Activated CD8-positive, alpha-beta memory T cell treated with anti-CD3 and anti-CD28 coated beads, Interleukin-2, amount 50 U/mL, for 24 hours (primary cell): ENCODE results near the gene CHRNA4.

Experiments used
- DNase-seq: peaks from one replicate; pipeline ENCODE4 v3.0.0-alpha.2; 2020; ENCODE audit errors: extremely low read depth

CHRNA4 gene

DNA sequence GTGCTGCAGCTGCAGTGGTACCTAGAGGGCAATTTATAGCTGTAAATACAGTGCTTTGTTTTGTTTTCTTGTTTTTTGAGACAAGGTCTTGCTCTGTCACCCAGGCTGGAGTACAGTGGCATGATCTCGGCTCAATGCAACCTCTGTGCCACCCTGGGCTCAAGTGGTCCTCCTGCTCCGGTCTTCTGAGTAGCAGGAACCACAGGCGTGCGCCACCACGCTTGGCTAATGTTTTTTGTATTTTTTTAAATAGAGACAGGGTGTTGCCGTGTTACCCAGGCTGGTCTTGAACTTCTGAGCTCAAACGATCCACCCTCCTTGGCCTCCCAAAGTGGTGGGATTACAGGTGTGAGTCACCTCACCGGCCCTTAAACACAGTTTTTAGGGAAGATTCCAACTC, 26.8 kb downstream of the CHRNA4 start:
- no peak for DNase-seq

DNA sequence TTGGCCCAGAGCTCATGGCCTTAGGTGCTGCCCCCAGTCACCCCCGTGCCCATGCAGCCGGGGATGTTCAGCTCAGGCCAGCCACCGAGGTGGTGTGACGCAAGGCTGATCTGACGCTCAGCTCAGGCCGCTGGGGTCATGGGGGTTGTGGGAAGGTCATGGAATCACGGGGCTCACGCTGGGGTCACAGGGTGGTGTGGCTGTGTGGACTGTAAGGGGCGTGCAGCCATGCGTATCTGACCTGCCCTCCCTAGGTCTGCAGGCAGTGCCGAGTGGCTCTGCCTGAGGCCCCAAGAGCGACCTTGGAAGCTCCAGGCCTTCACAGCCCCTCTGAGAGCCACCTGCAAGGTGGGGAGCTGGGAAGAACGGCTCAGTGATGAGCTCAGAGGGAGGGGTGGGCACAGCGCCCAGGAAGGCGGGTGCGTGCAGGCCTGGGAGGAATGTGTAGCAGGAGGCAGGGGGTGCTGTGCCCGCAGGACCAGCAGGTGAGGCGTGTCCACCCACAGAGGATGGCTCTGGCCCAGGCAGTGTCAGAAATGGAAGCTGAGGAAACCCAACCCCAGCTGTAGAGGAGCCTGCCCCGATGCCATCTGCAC, 27.8 kb downstream of the CHRNA4 start:
- DNase-seq = no peak

DNA sequence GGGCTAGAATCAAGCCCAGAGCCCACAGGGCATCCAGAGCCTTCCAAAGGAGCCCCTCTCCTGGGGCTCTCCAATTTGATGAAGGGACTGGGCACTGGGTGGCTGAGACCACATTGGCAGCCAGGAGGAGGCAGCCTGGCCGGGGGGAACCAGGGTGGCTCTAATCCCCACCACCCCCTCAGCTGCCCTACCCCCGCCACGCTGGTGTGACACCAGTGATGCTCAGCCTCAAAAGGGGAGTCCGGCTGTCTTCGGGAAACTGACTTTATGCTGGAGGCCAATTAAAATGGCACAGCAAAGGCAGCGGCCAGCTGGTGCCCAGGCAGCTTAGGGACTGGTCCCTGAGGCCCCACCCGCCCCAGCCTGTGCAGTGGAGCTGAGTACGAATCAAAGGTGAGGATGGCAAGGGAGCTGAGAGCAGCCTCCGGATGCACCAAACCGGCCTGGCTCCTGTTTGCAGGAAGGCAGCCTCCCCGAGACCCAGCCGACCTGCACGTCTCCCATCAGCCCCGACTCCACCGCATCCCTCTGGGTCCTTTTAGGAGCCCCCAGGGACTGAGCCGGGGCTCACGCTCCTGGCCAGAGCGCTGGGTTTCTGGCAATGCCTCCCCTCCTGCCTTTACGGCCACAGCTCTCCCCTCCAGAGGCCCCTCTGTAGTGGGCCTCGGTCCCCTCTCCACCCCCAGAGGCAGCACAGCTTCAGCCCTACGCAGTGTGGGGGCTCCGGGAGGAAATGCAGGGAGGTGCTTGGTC, 28.5 kb downstream of the CHRNA4 start:
- DNase-seq = no peak

DNA sequence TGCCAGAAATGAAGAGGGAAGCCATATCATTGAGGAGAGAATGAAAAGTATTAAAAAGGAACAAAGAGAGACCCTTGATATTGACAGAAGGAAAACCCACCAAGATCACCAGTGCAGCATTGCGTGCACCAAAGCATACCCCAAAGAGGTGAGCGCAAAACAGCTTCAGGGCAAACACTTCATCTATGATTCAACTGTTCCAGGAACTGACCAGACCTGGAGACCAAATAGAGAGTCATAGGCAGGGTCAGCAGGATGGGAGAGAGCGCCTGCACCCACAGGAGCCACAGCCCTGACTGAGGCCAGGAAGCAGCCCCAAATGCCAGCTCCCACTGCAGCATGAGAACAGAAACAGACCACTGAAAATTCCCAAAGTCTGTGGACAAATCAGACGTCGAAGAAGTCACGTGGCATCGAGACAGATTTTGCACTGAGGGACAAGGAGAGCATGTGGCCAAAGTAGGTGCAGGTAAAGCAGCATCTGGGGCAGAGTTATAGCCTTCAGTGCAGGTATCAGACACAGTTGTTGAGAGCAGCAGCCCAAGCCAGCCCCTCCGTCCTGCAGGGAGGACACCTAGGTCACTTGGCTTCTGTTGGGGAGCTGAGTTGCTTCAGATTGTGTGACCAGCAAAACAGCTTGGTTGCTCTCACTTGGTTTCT, 29.3 kb downstream of the CHRNA4 start:
- DNase-seq = no peak

DNA sequence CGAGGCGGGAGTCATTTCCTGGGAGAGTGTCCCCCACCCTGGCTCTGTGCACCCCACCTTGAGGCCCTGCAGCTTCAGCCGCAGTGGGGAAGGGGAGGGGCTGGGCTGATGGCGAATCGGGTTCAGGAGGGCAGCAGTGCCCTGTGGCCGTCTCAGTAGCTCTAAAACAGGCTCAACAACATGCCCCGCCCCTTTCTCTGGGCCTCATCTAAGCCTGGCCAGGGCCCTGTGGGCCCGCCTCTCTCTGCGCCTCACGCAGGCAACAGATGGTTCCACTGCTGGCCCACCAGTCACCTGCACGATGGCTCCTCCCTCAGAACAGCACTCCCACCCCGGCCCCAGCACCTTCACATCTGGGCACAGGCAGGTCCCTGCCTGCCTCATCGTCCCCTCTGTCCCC, 30.2 kb downstream of the CHRNA4 start:
- no peak for DNase-seq

DNA sequence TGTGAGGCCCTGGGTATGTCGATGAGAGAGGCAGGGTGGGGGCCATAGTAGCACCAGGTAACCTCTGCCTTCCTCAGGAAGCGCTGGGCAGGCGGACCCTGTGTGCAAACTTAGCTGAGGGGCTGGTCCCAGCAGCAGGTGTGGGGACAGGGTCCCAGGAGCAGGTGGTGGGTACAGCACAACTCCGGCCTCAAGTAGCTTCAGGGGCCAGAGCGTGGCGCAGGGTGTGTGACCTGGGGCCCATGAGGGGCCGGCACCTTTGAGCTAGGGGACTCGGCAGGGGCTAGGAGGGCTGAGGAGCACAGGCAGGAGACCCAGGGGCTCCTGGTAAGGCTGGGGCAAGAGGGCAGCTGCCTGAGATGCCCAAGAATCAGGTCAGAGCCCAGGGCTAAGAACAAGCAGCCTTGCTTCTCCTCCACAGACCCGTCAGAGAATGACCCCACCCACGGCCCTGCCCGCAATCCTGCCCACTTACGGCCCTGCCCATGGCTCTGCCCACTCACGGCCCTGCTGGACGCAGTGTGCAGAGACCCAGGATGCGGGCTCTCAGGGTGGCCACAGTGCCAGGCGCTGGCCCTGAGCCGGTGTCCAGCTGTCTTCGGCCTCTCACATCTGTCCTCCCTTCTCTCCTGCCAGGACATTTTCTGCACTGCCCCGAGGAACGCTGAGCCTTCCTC, 30.9 kb downstream of the CHRNA4 start:
- DNase-seq = no peak

DNA sequence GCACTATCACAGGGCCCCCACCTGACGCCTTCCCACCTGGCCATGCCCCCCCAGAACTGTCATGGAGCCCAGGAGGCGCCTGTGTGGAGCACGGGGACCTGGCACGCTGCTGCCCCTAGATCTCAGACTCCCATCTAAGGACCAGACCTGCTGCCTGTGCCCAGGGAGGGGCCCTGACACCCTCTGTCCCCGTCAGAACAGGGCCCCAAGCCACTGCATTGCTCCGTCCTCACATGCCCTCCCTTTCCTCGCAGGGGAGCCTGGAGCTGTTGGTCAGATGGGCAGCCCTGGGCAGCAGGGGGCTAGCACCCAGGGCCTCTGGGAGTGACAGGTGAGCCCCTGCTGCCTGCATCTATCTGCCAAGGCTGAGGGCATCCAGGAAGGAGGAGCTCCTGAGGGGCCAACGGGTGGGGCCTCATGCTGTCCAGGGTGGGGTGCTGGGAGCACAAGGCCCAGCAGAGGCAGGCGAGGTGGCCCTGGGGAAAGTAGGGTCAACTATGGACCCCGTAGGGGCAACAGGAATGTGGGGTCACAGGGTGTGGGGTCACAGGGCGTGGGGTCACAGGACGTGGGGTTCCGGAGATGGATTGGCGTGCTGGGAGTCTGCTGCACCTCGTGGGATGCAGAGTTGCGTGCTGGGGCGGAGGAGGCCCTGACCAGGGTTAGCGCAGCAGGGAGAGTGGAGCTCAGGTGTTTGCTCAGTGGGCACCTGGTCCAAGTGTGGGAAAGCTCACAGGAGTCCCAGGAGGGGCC, 31.6 kb downstream of the CHRNA4 start:
- no peak for DNase-seq

DNA sequence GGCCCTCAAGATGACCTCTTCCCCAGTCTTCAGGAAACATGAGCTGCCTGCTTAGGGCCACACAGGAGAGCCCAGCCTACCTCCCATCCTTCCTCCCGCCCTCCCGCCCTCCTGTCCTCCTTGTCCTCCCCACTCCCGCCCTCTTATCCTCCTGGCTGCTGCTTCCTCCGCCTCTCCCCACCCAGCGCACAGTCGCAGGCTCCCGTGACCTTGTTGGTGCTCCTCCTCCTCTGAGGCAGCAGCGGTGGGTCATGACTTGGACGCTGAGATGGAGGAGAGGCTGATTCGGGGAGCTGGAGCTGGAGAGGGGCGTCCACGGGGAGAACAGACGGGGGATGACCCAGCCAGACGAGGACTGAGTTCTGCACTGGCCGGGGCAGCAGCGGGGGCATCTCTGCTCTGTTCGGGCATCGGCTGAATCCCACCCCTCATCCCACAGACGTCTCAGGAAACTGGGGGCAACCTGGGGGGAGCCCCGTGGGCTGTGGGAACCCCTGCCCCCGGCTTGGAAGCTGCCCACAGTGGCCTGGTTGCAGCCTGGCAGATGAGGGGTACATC, 32.4 kb downstream of the CHRNA4 start:
- no peak for DNase-seq

DNA sequence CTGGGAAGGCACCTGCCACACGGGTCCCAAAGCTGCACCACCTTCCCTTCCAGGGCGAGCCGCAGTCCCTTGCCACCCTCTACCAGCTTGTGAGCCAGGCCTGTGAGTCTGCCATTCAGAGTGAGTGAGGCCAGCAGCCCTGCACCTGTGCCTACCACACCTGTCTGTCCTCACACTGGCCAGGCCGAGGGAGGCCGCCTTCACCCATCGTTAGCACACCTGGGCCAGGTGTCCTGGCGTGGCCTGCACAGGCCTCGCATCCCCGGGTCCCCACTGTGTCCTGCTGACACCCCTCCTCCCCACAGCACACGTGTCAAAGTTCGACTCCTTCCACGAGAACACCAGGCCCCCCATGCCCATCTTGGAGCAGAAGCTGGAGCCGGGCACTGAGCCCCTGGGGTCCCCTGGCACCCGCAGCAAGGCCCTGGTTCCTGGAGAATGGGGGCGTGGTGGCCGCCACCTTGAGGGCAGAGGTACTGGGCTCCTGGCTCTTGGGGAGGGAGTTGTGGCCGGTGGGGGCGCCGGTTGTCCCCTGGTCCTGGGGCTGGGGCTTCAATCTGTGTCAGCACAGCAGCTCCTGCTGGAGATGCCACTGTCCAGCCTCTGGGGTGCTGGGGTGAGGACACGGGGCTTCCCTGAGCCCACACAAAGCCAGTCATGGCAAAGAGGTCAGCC, 33.0 kb downstream of the CHRNA4 start:
- no peak for DNase-seq

DNA sequence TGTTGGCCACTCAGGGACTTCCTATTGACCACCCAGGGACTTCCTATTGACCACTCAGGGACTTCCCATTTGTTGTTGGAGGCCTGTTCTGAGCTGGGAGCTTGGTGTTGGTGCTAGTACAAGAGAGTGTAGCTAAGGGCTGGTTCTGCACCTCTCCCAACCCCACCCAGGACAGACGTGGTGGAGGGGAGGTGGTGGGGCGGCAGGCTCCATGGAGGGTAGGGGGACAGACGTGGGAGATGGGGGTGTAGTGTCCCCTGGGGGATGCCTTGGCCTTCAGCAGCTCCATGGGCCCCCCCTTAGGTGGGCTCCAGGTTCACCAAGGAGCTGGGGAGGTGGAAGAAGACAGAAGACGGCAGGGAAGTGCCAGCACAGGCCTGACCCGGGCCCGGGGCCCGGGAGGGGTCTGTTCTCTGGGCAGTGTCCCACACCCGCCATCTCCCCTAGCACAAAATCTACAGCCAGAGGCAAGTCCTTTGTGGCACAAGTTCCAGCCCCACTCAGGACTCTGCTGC, 33.9 kb downstream of the CHRNA4 start:
- DNase-seq = no peak

DNA sequence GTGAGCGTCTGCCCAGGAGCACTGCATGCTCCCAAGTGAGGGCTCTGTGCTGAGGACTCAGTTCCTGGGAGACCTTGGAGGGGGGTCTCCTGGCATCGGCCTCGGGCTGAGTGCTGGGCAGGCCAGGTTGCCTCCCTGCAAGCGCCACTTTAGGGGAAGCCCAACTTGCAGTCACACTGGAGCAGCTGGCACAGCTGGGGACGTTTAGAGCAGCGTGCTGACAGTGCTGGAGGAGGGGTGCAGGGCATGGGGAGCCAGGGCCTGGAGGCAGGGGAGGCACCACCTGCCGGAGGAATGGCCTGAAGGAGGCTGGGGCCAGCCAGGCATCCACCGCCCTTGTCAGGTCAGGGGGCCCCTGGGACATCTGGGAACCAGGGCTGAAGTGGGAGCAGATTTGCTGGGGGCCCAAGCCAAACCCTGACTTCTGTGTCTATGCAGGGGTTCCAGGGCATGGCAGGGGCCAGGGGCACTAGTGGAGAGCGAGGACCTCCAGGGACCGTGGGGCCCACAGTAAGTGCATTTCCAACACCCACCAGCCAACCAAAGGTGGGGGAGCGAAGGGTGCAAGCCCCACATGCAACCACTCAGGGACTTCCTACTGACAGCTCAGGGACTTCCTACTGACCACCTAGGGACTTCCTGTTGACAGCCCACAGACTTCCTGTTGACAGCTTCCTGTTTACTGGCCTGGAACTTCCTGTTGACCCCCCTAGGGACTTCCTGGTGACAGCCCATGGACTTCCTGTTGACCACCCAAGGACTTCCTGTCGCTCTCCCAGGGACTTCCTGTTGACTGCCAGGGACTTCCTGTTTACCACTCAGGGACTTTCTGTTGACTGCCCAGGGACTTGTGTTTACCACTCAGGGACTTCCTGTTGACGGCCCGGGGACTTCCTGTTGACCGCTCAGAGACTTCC, 34.6 kb downstream of the CHRNA4 start:
- no peak for DNase-seq

DNA sequence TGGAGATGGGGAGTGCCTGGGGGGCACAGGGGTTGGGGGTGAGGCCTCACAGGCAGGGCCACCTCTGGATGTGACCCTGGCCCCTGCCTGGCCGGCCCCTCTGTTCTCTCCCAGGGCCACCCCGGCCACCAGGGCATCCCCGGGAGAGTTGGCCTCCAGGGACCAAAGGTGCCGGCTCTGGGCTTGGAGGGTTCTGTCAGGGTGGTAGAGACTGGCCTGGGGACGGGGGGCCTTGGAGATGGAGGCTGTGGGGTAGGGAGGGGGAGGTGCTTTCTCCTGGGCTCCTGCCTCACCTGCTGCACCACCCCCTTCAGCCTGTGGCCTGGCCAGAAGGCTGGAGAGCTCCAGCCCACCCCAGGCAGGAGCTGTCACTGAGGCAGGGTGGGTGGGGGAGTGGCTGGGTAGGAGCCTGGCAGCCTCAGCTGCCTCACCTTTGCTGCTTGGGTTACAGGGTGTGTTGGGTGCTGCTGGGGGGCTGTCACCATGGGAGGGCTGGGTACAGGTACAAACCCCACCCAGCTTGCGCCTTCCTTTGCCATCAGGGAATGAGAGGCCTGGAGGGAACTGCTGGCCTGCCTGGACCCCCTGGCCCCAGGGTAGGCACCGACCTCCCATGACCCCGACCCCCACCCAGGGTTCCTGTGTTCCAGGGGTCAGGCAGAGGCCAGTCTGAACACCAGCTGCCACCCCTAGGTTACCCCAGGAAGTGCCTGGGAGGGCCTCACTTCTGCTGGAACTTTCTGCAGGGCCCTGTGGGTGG, 35.4 kb downstream of the CHRNA4 start:
- no peak for DNase-seq

DNA sequence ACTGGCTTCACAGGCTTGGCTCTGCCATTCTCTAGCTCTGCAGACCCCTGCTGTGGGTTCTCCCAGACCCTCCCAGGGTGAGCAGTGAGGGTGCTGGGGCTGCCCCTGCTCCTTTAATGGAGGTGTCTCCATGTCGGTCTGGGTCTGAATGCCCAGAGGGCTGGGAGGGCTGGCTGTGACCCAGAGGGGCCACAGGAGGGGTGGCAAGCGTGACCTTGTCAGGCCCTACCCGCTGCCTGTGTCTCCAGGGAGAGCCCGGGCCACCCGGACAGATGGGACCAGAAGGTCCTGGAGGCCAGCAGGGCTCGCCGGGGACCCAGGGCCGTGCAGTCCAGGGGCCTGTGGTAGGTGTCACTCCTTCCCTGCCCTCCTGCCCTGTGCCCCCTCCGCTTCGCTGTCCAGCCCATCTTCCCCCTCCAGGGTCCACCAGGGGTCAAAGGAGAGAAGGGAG, 36.1 kb downstream of the CHRNA4 start:
- no peak for DNase-seq

DNA sequence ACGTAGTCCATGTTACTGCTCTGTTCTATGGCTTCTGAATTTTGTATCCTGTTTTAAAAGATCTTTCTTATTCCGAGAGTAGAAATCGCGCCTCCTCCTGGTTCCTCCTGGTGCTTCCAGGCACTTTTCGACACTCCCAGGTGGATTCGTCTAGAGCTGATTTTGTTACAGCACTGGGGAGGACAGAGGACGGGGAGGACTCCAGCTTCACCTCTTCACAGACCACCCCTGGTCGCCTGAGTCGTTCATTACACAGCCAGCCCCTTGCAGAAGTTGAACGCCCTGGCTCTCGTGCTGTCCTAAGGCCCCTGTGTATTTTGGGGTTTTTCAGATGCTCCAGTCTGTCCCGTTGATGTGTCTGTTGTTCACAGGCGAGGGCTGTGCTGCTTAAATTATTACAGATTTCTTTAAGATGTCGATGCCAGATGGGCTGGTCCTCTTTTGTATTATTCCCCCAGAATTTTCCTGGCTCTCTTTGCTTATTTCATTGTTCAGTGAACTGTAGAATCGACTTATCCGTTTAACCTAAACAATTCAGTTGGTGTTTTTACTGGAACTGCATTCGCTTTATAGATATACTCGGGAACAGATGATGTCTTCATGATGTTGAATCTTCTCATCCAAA, 37.7 kb downstream of the CHRNA4 start:
- DNase-seq = no peak

DNA sequence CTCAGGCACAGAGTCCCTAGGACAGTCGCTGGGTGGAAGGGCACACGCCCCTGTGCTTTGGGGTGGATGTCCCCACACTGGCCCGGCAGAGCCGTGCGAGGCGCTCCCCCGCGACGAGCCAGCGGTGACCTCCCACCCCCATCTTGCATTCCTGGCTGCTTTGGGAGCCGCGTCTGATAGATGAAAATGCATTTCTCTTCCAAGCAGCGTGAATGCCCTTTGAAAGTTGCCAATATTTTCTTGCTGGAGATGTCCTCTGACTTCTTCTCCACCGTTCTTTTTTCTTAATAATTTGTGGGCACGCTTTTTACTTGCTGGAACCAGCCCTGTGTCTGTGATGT, 38.2 kb downstream of the CHRNA4 start:
- DNase-seq = no peak

DNA sequence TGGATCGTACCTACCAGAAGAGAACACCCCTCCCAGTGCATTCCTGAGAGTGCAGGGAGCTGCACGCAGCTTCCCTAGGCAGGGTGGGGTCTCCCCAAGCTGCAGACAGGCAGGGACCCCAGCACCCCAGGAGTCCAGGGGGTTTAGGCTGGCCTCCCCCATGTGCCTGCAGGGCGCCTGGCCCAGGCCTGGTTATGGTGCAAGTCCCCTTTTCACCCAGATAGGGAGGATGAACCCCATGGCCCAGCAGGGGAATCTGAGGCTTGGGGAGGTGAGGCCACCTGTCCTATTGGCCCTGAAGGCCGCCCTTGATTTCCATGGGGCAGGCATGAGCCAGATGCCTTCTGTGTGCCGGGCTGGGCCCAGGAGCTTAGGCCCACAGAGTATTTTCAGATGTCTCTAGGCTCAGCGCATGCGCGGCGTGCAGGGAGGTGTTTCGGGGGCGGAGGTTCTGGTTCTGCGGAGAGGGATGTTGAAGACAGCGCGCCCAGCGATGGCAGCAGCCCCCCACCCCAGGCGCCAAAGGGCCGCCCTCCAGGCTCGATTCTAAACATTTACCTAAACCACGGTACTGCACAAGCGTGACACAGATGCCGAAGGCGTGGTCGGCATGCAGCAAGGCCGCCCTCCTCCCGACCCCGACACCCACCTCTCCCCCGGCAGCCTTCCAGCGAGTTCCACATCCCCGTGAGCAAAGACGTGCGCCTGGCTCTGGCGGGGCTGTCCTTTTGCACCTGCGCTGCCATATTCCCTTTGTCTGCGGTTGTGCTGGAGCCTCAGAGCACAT, 38.8 kb downstream of the CHRNA4 start:
- no peak for DNase-seq

DNA sequence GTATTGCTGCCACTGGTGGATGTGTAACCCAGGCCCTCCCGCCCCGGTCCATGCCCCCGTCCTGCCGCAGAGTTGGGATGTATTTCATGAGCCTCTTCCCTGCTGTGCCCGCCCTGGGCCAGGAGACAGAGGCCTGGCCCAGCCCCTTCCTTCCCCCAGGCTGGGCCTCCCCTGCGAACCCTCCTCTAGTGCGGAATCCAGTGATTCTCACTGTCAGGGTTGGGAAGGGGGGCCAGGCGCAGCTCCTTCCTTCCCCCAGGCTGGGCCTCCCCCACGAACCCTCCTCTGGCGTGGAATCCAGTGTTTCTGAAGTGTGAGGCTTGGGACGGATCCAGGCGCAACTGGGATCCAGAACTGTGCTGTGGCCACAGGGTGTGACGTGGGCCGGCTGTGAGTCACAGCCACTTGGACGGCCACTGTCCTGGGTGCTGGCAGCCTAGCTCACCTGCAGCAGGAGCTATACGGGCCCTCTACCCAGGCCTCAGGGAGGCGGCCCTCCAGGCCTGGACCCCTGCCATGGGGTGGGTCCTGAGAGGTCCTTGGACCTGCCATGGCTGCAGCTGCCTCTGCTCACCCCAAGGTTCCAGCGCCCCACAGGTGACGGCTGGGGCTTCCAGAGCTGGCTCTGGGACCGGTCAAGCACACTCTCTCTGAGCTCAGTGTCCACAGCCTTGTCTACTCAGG, 39.9 kb downstream of the CHRNA4 start:
- no peak for DNase-seq
